Right renal cortex interstitium (tissue), 3 donors: ENCODE measurements around the gene CXCL17. TPM values are rescaled to one million over a fixed set of nuclear protein-coding genes. Genes with fewer than 3 reads are reported as not detected.

Experiments
- DNase-seq, 3 donors: peaks; one replicate each; pipeline ENCODE4 v3.0.0-alpha.2; 2013; ENCODE audit warnings: low read depth in 3 of 3, low spot score in 2 of 3
- polyA plus RNA-seq, 3 donors: library from polyadenylated mRNA; unstranded; fragments of 120-200 nt; gene quantifications; one replicate each; pipeline ENCODE4 v1.2.1, GENCODE V29; 2013; ENCODE audit not compliant: insufficient read length in 3 of 3

CXCL17 gene
- polyA plus RNA-seq, 3 donors, result 0.17 to 0.23 TPM; not detected in 1

GRCh38 chr19:42426643-42427042 lies 16.1 kb downstream of the CXCL17 start:
- DNase-seq, result no peak

GRCh38 chr19:42424712-42425131 lies 18.0 kb downstream of the CXCL17 start:
- DNase-seq, result no peak

- no peak for DNase-seq
Observed at GRCh38 chr19:42424345-42424707, 18.4 kb downstream of the CXCL17 start.

GRCh38 chr19:42423462-42424344 lies 19.0 kb downstream of the CXCL17 start:
- peak; percentile 77 to 91 (median 86) for DNase-seq

GRCh38 chr19:42422901-42423461 lies 19.8 kb downstream of the CXCL17 start:
- DNase-seq, result peak; percentile 46 to 61 (median 52)

- no peak for DNase-seq
Observed at GRCh38 chr19:42422092-42422900, 20.4 kb downstream of the CXCL17 start.

- no peak for DNase-seq
Observed at GRCh38 chr19:42421591-42422031, 21.1 kb downstream of the CXCL17 start.

GRCh38 chr19:42421101-42421500 lies 21.6 kb downstream of the CXCL17 start:
- no peak for DNase-seq

- no peak for DNase-seq
Observed at GRCh38 chr19:42420055-42420544, 22.6 kb downstream of the CXCL17 start.

GRCh38 chr19:42419309-42419708 lies 23.4 kb downstream of the CXCL17 start:
- DNase-seq, result no peak

GRCh38 chr19:42412661-42413076 lies 30.1 kb downstream of the CXCL17 start:
- no peak for DNase-seq

GRCh38 chr19:42412227-42412626 lies 30.5 kb downstream of the CXCL17 start:
- no peak for DNase-seq

GRCh38 chr19:42411581-42412178 lies 31.1 kb downstream of the CXCL17 start:
- no peak for DNase-seq

GRCh38 chr19:42410371-42410770 lies 32.4 kb downstream of the CXCL17 start:
- no peak for DNase-seq

GRCh38 chr19:42409477-42409876 lies 33.3 kb downstream of the CXCL17 start:
- no peak for DNase-seq

GRCh38 chr19:42407816-42408175 lies 35.0 kb downstream of the CXCL17 start:
- no peak for DNase-seq

GRCh38 chr19:42407085-42407815 lies 35.5 kb downstream of the CXCL17 start:
- no peak for DNase-seq

- no peak for DNase-seq
Observed at GRCh38 chr19:42406111-42406510, 36.6 kb downstream of the CXCL17 start.

GRCh38 chr19:42403586-42403985 lies 39.2 kb downstream of the CXCL17 start:
- DNase-seq, result no peak
